ENCODE measurements around the gene MGMT.

The MGMT gene

DNA sequence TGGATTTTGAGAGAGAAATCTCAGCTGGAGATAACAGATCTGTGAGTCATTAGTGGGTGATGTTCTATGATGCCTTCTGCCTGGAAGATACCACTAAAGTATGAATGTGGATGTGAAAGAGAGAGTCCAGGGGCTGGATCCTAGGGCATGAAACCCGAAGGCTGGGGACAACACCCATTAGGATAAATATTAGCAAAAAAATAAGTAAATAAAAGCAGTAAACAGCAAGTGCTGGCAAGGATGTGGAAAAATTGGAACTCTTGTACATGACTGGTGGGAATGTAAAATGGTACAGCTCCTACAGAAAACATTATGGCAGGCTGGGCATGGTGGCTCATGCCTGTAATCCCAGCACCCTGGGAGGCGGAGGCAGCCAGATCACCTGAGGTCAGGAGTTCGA is 16.6 kb upstream of the MGMT start:
- FAIRE-seq, result no peak
- DNase-seq (ENCODE audit: low spot score), result no peak

- FAIRE-seq (no peak), DNase-seq (ENCODE audit: low spot score) (no peak)
Observed at GRCh38 chr10:129455625-129456024, 11.4 kb upstream of the MGMT start.

DNA sequence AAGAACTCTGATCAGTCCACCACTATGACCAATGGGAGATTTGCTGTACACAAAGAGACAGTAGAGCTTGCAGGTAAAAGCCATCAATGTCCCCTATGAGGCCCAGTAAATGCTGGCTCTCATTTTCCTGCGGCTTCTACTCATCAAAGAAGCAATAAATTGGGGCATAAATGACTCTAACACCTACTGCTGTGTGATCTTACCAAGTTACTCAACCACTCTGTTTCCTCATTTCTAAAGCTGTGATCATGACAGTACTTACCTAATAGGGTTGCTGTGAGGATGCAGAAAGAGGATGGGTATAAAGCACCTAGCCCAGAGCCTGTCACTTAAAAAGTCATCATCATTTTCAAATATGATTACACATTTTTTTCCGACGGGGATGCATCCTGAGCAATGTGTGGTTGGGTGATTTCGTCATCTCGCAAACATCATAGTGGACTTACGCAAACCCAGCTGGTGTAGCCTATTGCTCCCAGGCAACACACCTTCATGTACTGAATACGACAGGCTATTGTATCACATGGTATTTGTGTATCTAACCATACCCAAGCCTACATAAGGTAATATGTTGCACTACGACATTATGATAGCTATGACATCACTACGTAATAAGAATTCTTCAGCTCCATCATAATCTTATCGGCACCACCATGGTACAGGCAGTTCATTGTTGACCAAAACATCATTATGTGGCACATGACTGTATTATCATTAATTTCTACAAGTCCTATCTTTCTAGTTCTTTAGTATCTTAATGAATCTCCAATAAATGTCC is 7.1 kb upstream of the MGMT start:
- DNase-seq (ENCODE audit: low spot score) (no peak), FAIRE-seq (no peak)

DNA sequence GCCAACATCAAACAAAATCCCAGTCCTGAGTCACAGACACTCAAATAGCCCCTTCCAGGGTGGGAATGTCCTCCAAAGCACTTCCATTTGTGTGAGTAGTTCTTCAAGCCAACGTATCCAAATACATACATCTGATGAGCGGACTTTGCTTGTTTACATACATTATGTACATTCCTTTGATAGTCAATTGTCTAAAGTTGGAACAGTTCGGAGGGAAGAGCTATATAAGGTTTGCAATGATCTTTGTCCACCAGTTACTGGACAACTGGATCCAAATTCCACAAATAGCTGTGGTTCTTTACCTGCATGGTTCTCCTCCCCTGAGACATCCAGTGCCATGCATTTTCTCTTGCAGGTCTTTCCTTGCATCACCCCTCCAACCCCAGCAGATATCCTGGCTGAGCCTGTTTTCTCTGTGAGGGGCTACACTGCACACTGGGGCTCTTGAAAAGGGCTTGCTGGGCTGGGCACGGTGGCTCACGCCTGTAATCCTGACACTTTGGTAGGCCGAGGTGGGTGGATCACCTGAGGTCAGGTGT is 4.7 kb upstream of the MGMT start:
- no peak for FAIRE-seq

GRCh38 chr10:129464251-129464650 is 2.8 kb upstream of the MGMT start:
- FAIRE-seq, result no peak
- no peak for DNase-seq (ENCODE audit: low spot score)

More for the DNA sequence above, 4.7 kb upstream of the MGMT start:
- no peak for DNase-seq (ENCODE audit: low spot score)

- no peak for FAIRE-seq
- DNase-seq (ENCODE audit: low spot score), result no peak
Observed at GRCh38 chr10:129465796-129466702, 992 bp upstream of the MGMT start.

- no peak for FAIRE-seq
Observed at GRCh38 chr10:129467359-129468064, 471 bp downstream of the MGMT start.

DNA sequence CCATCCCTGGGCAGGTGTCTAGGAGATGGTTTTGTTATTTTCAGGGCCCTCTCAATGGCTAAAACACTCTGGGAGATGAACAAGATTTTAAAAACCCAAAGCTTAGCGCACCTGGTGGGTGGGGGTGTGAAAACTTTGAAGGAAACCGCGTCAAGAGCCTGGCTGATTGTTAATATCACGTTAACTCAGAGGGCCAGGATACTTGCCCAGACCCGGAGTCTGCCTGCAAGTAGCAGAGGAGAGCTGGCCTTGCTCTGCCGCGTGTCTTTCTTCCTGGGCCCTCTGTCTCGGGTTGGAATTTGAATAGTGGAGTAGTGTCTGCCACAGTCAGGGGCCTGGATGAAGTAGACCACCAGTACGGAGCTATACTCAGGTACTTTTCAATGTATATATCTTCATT is 1.1 kb downstream of the MGMT start:
- DNase-seq (ENCODE audit: low spot score) (no peak), FAIRE-seq (no peak)

More at GRCh38 chr10:129467359-129468064, 471 bp downstream of the MGMT start:
- no peak for DNase-seq (ENCODE audit: low spot score)

- DNase-seq (ENCODE audit: low spot score) (no peak), FAIRE-seq (no peak)
Observed at GRCh38 chr10:129470103-129470851, 3.2 kb downstream of the MGMT start.

DNA sequence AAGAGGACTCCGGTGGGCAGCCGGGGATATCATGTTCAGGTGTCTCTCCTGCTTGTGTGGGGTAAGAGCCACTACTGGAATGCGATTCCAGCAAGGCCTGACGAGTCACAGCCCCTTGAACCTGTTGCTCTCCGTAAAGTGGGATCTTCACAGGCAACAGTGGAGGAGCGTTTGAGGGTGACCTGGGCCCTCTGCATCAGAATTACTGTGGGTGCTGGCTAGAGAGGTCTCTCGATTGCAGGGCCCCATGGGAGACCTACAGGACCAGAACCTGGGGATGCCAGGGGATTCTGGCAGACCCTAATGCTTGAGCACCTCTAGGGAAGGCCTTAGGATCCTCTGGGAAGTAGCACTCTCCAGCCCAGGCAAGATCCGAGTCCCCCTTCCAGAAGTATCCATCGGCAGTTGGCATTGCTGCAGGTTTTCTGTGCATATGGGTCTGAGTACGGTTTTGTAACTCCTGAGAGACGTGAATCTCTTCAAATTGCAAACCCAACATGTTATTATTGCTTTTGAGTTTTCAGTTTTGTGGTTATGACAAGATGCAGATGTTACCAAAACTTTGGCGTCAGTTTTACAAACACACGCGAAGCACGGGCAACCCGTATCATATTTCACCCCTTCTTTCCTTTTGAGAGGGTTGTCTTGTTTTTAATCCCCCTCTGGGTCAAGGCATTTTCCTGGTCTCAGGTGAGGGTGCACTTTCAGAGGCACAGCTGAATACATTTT is 4.6 kb downstream of the MGMT start:
- FAIRE-seq, result no peak
- no peak for DNase-seq (ENCODE audit: low spot score)

GRCh38 chr10:129472696-129473555 is 5.9 kb downstream of the MGMT start:
- FAIRE-seq (no peak), DNase-seq (ENCODE audit: low spot score) (no peak)

GRCh38 chr10:129474642-129475041 is 7.6 kb downstream of the MGMT start:
- FAIRE-seq (no peak), DNase-seq (ENCODE audit: low spot score) (no peak)

DNA sequence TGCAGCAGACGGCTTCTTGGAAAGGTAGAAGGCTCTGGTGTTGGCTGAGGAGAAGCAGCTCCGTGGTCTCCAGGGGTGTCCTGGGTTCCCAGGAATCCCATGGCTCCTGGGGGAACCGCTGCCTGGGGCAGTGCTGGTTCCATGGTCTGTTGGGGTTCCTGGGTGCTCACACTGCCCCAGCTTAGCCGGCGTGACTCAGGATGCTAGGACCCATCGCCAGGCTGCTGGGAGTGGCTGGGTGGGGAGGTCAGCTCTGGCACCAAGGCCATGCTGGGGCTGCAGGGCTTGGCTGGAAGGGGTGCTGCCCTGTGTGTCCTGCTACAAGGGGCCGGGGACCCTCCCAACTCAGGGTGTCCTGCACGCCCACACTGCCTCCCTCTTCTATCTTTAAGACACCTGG is 9.4 kb downstream of the MGMT start:
- DNase-seq (ENCODE audit: low spot score), result no peak
- no peak for FAIRE-seq

- DNase-seq (ENCODE audit: low spot score), result no peak
- no peak for FAIRE-seq
Observed at GRCh38 chr10:129477051-129477450, 10.0 kb downstream of the MGMT start.

DNA sequence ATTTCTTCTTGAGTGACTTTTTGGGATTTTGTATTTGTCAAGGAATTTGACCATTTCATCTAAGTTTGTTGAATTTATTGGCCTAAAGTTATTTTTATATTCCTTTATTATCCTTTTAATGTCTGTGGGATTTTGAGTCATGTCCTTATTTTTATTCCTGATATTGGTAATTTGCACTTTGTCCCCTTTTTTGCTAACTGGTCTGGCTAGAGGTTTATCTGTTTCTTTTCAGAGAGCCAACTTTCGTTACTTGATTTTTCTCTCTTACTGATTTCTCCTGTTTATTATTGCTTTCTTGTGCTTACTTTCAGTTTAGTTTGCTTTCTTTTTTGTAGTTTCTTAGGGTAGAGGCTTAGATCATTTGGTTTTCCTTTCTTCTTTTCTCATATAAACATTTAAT is 14.6 kb downstream of the MGMT start:
- no peak for FAIRE-seq
- DNase-seq (ENCODE audit: low spot score), result no peak

DNA sequence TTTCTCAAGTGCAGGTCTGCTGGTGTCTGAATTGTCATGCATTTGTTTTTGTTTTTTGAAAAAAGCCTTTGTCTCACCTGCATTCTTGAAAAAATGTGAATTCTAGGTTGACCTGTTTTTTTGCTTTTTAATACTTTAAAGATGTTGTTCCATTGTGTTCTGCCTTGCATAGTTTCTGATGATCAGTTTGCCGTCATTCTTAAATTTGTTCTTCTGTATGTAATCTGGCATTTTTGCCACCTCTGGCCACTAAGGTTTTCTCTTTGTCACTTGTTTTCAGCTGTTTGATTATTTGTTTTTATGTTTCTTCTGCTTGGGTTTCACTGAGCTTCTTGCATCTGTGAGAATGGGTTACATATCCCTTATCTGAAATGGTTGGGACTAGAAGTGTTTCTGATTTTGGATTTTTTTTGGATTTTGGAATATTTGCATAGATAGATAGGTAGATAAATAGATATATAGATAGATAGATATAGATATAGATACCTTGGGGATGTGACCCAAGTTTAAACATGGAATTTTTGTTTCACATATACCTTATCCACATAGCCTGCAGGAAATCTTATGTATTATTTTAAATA is 16.5 kb downstream of the MGMT start:
- no peak for FAIRE-seq

GRCh38 chr10:129486805-129487204 is 19.8 kb downstream of the MGMT start:
- DNase-seq (ENCODE audit: low spot score), result no peak
- FAIRE-seq, result no peak

More for the DNA sequence above, 16.5 kb downstream of the MGMT start:
- DNase-seq (ENCODE audit: low spot score), result no peak

GRCh38 chr10:129491123-129491734 is 24.2 kb downstream of the MGMT start:
- FAIRE-seq, result no peak

More at GRCh38 chr10:129491123-129491734, 24.2 kb downstream of the MGMT start:
- DNase-seq (ENCODE audit: low spot score), result no peak
